ENCODE results near the gene TLCD3A.

DNA sequence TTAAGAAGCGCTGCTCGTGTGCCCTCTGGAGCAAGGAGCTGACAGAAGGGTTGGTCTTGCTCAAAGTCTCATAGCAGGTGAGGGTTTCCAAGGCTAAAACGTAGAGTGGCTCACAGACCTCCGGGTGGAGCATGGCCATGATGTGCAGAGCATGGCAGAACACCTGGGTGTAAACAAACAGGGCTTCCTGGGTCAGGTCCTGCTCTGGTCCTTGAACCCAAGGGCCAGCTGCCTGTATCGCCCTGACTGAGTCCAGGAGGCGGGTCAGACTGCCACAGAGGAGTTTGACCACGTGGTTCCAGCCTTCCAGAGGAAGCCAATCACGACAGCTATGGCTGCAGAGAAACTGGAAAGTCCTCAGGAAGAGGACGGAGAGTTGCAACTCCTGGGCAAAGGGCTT is 12.5 kb downstream of the TLCD3A start:
- TF ChIP-seq CTCF (IDR thresholded peaks at IDR 0.05; ENCODE audit: low read depth, low read length, poor library complexity, severe bottlenecking), result no peak
- no peak for TF ChIP-seq EZH2phosphoT487 (IDR thresholded peaks at IDR 0.05; ENCODE audit: borderline replicate concordance, low read length)

Measured in DOHH2 (cell line).